Dedifferentiated amniotic fluid mesenchymal stem cell (primary cell): ENCODE results near the gene FOXB2.

Source experiments
- DNase-seq: peaks from one replicate; pipeline ENCODE4 v3.0.0-alpha.2; 2016; ENCODE audit errors: extremely low spot score

The FOXB2 gene

GRCh38 chr9:77066388-77066787, 46.9 kb downstream of the FOXB2 start:
- DNase-seq = no peak
